Measurements from ENCODE around the gene TOMM40.
"Not testable (repeated sequence)": the region's sequence is repeated elsewhere in the genome, so short reads cannot be mapped to it uniquely, and the experiment has no call there.

Gene TOMM40

GRCh38 chr19:44900328-44901244, 9.5 kb downstream of the TOMM40 start:
- DNase-seq (ENCODE audit: low spot score) = no peak

GRCh38 chr19:44903216-44903601, 12.2 kb downstream of the TOMM40 start:
- no peak for DNase-seq (ENCODE audit: low spot score)

GRCh38 chr19:44903602-44904425, 12.8 kb downstream of the TOMM40 start:
- peak; percentile 77 for DNase-seq (ENCODE audit: low spot score)

- DNase-seq (ENCODE audit: low spot score) = no peak
These were observed 13.5 kb downstream of the TOMM40 start for GRCh38 chr19:44904426-44904994.

GRCh38 chr19:44905437-44906160, 14.5 kb downstream of the TOMM40 start, which contains the start of gene APOE:
Gene APOE (plus strand): TSS chr19:44905796. CDS start chr19:44906625, 829 bp downstream.
- DNase-seq (ENCODE audit: low spot score) = no peak

GRCh38 chr19:44907613-44908012, 16.6 kb downstream of the TOMM40 start:
- DNase-seq (ENCODE audit: low spot score) = no peak

- DNase-seq (ENCODE audit: low spot score) = no peak
These were observed 17.2 kb downstream of the TOMM40 start for GRCh38 chr19:44908074-44908835.

- no peak for DNase-seq (ENCODE audit: low spot score)
These were observed 17.8 kb downstream of the TOMM40 start for GRCh38 chr19:44908836-44909261.

GRCh38 chr19:44909775-44910174, 18.7 kb downstream of the TOMM40 start:
- no peak for DNase-seq (ENCODE audit: low spot score)

- not testable (repeated sequence) for DNase-seq (ENCODE audit: low spot score)
These were observed 20.8 kb downstream of the TOMM40 start for GRCh38 chr19:44911896-44912295.

GRCh38 chr19:44912854-44913253, 21.8 kb downstream of the TOMM40 start:
- DNase-seq (ENCODE audit: low spot score) = no peak

- not testable (repeated sequence) for DNase-seq (ENCODE audit: low spot score)
These were observed 22.7 kb downstream of the TOMM40 start for GRCh38 chr19:44913512-44914432.

- peak; percentile 73 for DNase-seq (ENCODE audit: low spot score)
These were observed 23.6 kb downstream of the TOMM40 start, which contains the start of gene APOC1 for GRCh38 chr19:44914433-44915206. Gene APOC1 (plus strand): TSS chr19:44914608. CDS start chr19:44914892, 284 bp downstream.

- DNase-seq (ENCODE audit: low spot score) = no peak
These were observed 33.2 kb downstream of the TOMM40 start for GRCh38 chr19:44924243-44924725.

- DNase-seq (ENCODE audit: low spot score) = no peak
These were observed 34.2 kb downstream of the TOMM40 start for GRCh38 chr19:44925114-44925891.

- DNase-seq (ENCODE audit: low spot score) = not testable (repeated sequence)
These were observed 35.4 kb downstream of the TOMM40 start for GRCh38 chr19:44926245-44927077.

- no peak for DNase-seq (ENCODE audit: low spot score)
These were observed 36.7 kb downstream of the TOMM40 start for GRCh38 chr19:44927746-44928145.
